ENCODE data around the gene PIK3R6.

- no peak for TF ChIP-seq SP1 (IDR thresholded peaks at IDR 0.05)
- TF ChIP-seq TARDBP (IDR thresholded peaks at IDR 0.05), result no peak
- TF ChIP-seq NFRKB (IDR thresholded peaks at IDR 0.05), result no peak
- TF ChIP-seq L3MBTL2 (conservative IDR thresholded peaks at IDR 0.05), result no peak
- TF ChIP-seq SUZ12 (IDR thresholded peaks at IDR 0.05), result no peak
- TF ChIP-seq ELF4 (IDR thresholded peaks at IDR 0.05), result no peak
- no peak for TF ChIP-seq FOXK2 (IDR thresholded peaks at IDR 0.05)
- TF ChIP-seq ARNT (IDR thresholded peaks at IDR 0.05), result no peak
- TF ChIP-seq ZNF384 (IDR thresholded peaks at IDR 0.05), result no peak
- no peak for TF ChIP-seq PKNOX1 (IDR thresholded peaks at IDR 0.05)
- no peak for TF ChIP-seq CTBP1 (IDR thresholded peaks at IDR 0.05; ENCODE audit: borderline replicate concordance)
- no peak for TF ChIP-seq BHLHE40 (IDR thresholded peaks at IDR 0.05; ENCODE audit: borderline replicate concordance)
- TF ChIP-seq FOXA1 (IDR thresholded peaks at IDR 0.05), result no peak
Measured at GRCh38 chr17:8890671-8891070, 23.2 kb upstream of the PIK3R6 start.

Measured in HEK293T (cell line).